Measurements from ENCODE around the gene RPTN.

GRCh38 chr1:152164517-152165136 lies 5.6 kb upstream of the RPTN start:
- no peak for TF ChIP-seq CTCF (IDR thresholded peaks at IDR 0.05; ENCODE audit: insufficient read depth, low read length, poor library complexity, severe bottlenecking)
- TF ChIP-seq EZH2phosphoT487 (conservative IDR thresholded peaks at IDR 0.05; ENCODE audit: low read length) = no peak

All from SU-DHL-6 (cell line).